H1 (cell line): ENCODE measurements around the gene GJD4. TPM values are rescaled to one million over a fixed set of nuclear protein-coding genes. Genes with fewer than 3 reads are reported as not detected.

Experiments
- JUND ChIP-seq: IDR thresholded peaks from 2 replicates; pipeline ENCODE4 v1.6.1; 2011; ENCODE audit warnings: mild to moderate bottlenecking, improper control_type of control experiment, low read length
- KDM1A ChIP-seq: fragments of 200-600, 300-600 bp; sonication (generic); IDR thresholded peaks from 2 replicates; pipeline ENCODE4 v1.7.1; 2016; ENCODE audit warnings: mild to moderate bottlenecking, low read length, borderline replicate concordance
- RBBP5 ChIP-seq: IDR thresholded peaks from 2 replicates; pipeline ENCODE4 v1.7.1; 2012; ENCODE audit warnings: low read depth, mild to moderate bottlenecking, inconsistent platforms, low read length, moderate library complexity, borderline replicate concordance
- SIX5 ChIP-seq: IDR thresholded peaks from 2 replicates; pipeline ENCODE4 v1.6.1; 2011; ENCODE audit warnings: mild to moderate bottlenecking, low read depth, low read length
- TBP ChIP-seq: IDR thresholded peaks from 2 replicates; pipeline ENCODE4 v1.6.1; 2011; ENCODE audit warnings: low read depth, low read length, improper control_type of control experiment
- polyA plus RNA-seq, 7 experiments: library from polyadenylated mRNA; depleted of rRNA in 3 of 7; stranded (reverse) in 5 of 7; unstranded in 2 of 7; fragments of >200 nt in 5 of 7; fragments of 200-250 nt in 2 of 7; gene quantifications; 1 replicate in 5 of 7; 2 replicates in 1 of 7; 4 replicates in 1 of 7; pipeline versions ENCODE4 v1.2.1 to v1.2.3, GENCODE V29; 2011 to 2013; ENCODE audit warnings: missing spikeins in 2 of 7, mixed read lengths in 2 of 7
- total RNA-seq: library from RNA; stranded (reverse); fragmentation: NEBNext Ultra II Directional; extraction: Animal tissue kit (Norgen Biotek cat#: 25700); gene quantifications from 2 replicates; pipeline ENCODE4 v1.2.1, GENCODE V29; 2021
- TF ChIP-seq, protein P1 (sequence below), 3 experiments: IDR thresholded peaks; 1 replicate in 2 of 3; 2 replicates in 1 of 3; pipeline versions ENCODE4 v1.5.1 to v1.6.1; 2011; ENCODE audit warnings: low read length in 3 of 3, mild to moderate bottlenecking in 3 of 3, inconsistent platforms in 2 of 3, low read depth in 1 of 3, moderate library complexity in 1 of 3; ENCODE audit not compliant: insufficient read depth in 1 of 3; ENCODE audit errors: control extremely low read depth in 1 of 3

Gene GJD4
- total and polyA plus RNA-seq, 2 of the 8 experiments (the other 6 are each of a cell fraction or from before 2014, with no cell fraction given): not detected

DNA sequence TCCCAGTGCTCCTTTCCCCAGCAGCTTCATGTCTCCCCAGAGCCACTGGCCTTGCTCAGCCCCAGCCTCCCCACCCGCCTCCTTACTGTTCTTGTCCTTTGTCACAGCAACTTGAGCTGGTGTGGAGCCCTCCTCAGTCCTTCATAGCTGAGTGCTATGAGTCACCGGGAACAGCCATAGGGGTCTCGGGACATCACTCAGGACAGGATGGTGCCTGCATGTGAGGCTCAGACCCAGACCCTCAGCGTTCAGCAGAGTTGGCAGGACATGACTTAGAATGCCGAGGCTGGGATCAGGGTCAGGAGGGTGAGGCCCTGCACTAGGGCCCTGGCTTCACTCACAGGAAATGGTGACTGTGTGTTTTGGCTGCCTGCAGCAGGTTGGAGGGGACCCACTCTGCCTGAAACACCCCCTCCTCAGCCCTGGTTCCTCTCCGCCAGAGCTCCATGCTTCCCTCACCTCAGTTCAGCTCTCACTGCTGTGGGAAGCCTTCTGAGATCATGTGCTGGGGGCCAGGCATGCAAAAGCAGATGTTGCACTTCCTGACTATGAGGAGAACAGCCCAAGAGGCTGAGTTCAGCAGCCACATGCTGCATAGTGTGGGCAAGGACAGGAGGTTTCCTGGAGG lies 40.7 kb upstream of the GJD4 start (continued):
- TF ChIP-seq KDM1A (no peak), TBP (no peak), JUND (no peak), SIX5 (no peak), RBBP5 (no peak)
- TF ChIP-seq, protein P1, sequence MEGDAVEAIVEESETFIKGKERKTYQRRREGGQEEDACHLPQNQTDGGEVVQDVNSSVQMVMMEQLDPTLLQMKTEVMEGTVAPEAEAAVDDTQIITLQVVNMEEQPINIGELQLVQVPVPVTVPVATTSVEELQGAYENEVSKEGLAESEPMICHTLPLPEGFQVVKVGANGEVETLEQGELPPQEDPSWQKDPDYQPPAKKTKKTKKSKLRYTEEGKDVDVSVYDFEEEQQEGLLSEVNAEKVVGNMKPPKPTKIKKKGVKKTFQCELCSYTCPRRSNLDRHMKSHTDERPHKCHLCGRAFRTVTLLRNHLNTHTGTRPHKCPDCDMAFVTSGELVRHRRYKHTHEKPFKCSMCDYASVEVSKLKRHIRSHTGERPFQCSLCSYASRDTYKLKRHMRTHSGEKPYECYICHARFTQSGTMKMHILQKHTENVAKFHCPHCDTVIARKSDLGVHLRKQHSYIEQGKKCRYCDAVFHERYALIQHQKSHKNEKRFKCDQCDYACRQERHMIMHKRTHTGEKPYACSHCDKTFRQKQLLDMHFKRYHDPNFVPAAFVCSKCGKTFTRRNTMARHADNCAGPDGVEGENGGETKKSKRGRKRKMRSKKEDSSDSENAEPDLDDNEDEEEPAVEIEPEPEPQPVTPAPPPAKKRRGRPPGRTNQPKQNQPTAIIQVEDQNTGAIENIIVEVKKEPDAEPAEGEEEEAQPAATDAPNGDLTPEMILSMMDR (IDR thresholded peaks at IDR 0.05; ENCODE audit: control extremely low read depth in 1 of 3, insufficient read depth in 1 of 3, low read depth in 1 of 3, low read length in 3 of 3): no peak
- TF ChIP-seq, all 59 proteins: peak for 0
